ENCODE results near the gene MRPL33. TPM values are rescaled to one million over a fixed set of nuclear protein-coding genes. Genes with fewer than 3 reads are reported as not detected.

Gene MRPL33
- total RNA-seq: 70.5 and 116 TPM in 2 replicates

GRCh38 chr2:27771548-27772335 is at the start of gene MRPL33:
Gene MRPL33, plus strand, starts transcription at chr2:27771719. Its CDS starts 59 bp downstream, at chr2:27771778.

Other genes starting within 250 kb of the MRPL33 start
- gene ZNF512, start 188.7 kb upstream of the MRPL33 start, total RNA-seq: 17.1 and 17.5 TPM in 2 replicates
- 1.0 and 1.2 TPM in 2 replicates for gene CCDC121, start 142.7 kb upstream of the MRPL33 start, total RNA-seq
- gene GPN1, start 142.7 kb upstream of the MRPL33 start, total RNA-seq: 44.9 and 46.8 TPM in 2 replicates
- 17.2 and 19.7 TPM in 2 replicates for gene SUPT7L, start 108.1 kb upstream of the MRPL33 start, total RNA-seq
- gene SLC4A1AP, start 107.8 kb upstream of the MRPL33 start, total RNA-seq: 22.4 and 25.4 TPM in 2 replicates
- 0.89 and 1.2 TPM in 2 replicates for gene RBKS, start 118.7 kb downstream of the MRPL33 start, total RNA-seq
- gene BABAM2, start 119.0 kb downstream of the MRPL33 start, total RNA-seq: 26.9 and 28.9 TPM in 2 replicates

Data from bronchus fibroblast of lung (primary cell).